ENCODE data around the gene FOXO4.
"Not testable (repeated sequence)": the region's sequence is repeated elsewhere in the genome, so short reads cannot be mapped to it uniquely, and the experiment has no call there.

The FOXO4 gene, protein sequence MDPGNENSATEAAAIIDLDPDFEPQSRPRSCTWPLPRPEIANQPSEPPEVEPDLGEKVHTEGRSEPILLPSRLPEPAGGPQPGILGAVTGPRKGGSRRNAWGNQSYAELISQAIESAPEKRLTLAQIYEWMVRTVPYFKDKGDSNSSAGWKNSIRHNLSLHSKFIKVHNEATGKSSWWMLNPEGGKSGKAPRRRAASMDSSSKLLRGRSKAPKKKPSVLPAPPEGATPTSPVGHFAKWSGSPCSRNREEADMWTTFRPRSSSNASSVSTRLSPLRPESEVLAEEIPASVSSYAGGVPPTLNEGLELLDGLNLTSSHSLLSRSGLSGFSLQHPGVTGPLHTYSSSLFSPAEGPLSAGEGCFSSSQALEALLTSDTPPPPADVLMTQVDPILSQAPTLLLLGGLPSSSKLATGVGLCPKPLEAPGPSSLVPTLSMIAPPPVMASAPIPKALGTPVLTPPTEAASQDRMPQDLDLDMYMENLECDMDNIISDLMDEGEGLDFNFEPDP

DNA sequence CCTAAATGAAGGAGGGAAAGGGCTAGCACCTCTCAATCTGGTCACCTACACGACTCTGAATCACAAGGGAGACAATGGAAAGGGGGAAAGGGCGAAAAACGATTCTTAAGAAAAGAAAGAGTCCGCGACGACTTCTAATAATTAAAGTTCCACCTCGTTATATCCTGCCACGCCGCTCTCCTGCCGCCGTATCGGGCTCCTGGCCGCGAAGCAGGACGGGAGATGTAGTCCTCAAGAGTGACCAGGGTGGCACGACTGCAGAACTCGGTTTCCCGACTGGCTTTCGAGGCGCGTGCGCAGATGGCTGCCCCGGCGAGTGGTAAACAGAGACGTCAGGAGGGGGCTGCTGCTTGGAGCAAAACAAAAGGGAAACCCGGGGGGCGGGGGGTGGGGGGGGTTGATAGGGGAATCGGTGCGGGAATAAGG is at the start of gene FOXO4:
TSS of gene FOXO4 (plus strand) at position 297 of the 426 bp plus-strand sequence. CDS start 678 bp downstream, outside the sequence.
- H3K27me3 Mint-ChIP-seq: no peaks in the 10 kb centered on the region
- peak within 1 kb of the TSS; percentile 92 to 97 for H3K4me3 Mint-ChIP-seq
- peak; percentile 93 for ATAC-seq
- peaks cover 42% of the 10 kb centered on the region for H3K4me1 Mint-ChIP-seq
- DNase-seq: peak; percentile 76 to 87
- peak within 1 kb of the TSS; percentile 89 to 97 for H3K27ac Mint-ChIP-seq
- H3K9me3 Mint-ChIP-seq: no peaks in the 10 kb centered on the region

DNA sequence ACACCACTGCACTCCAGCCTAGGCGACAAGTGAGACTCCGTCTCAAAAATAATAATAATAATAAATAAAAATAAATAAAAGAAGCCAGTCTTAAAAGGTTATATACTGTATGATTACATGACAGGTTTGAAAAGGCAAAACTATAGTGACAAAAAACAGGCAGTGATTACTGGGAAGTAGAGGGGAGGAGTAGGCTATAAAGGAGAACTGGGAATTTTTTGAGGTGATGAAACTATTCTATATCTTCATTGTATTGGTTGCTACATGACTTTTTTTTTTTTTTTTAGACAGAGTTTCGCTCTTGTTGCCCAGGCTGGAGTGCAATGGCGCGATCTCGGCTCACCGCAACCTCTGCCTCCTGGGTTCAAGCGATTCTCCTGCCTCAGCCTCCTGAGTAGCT is 47.8 kb upstream of the FOXO4 start:
- not testable (repeated sequence) for ATAC-seq, DNase-seq, H3K27me3 Mint-ChIP-seq, H3K4me1 Mint-ChIP-seq, H3K27ac Mint-ChIP-seq, H3K4me3 Mint-ChIP-seq, H3K9me3 Mint-ChIP-seq

DNA sequence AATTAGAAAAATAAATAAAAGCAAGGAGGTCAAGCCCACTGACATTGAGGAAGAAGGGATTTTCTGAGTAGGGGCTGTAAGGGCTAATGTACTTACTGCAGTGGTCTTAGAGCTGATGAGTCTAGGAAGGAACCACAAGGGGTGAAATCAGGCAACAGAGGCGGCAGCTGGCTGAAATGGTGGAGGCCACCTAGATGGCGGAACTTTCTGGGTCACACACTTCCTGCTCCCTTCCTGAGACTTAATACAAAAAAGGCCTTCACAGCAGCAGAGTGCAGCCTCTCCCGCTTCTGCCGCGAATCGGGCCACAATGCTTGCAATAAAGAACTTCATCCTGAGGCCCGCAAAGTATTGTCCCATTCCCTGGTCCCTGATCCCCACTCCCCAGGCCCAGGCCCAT is 42.9 kb upstream of the FOXO4 start:
- Mint-ChIP-seq H3K27ac (peak overlapping the region in 1 of 2 donors; percentile 78), H3K9me3 (no peaks in the 10 kb centered on the region), H3K27me3 (no peaks in the 10 kb centered on the region), H3K4me1 (peaks cover 6% of the 10 kb centered on the region), H3K4me3 (no peak overlapping the region)
- no peak for ATAC-seq
- no peak for DNase-seq

DNA sequence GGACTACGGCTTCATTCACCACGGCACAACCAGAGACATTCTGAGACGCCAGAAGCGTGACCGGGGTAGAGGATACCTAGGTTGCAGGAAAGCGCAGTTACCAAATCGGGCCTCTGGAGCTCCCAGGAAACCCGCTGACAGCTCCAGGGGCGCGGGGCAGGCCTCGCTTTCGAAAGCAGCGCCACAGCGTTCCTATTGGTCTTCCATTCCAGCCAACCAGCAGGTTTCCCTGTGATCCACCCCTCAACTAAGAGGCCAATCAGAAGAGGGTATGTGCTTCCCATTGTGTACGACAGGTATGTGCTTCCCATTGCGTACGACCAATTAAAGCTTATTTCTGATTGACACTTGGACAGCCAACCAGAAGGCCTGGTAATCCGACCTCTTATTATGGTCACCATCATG is 42.4 kb upstream of the FOXO4 start:
- Mint-ChIP-seq H3K9me3 (no peaks in the 10 kb centered on the region), H3K4me1 (peaks cover 11% of the 10 kb centered on the region), H3K4me3 (peak overlapping the region in 1 of 2 donors; percentile 37), H3K27me3 (no peaks in the 10 kb centered on the region), H3K27ac (no peak overlapping the region)
- ATAC-seq (no peak), DNase-seq (no peak)

DNA sequence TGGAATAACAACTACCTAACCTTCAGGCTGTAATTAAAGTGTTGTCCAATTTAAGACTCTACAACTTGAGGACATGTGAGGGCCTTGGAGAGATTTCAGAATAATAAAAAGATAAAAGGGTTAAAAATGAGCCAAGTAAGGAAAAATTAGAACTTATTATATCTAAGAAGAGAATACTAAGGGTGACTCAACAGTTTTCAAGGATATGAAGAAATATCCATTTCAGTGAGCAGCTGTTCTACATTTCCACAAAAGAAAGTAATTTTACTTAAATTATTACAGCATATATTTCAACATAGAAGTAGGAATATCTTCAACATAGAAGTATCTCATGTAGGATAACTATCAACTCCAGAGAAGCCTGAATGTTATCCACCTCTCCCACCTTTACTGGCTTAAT is 38.8 kb upstream of the FOXO4 start:
- ATAC-seq: no peak
- Mint-ChIP-seq H3K4me1 (peaks cover 40% of the 10 kb centered on the region), H3K27me3 (no peaks in the 10 kb centered on the region), H3K27ac (no peak overlapping the region), H3K9me3 (no peaks in the 10 kb centered on the region), H3K4me3 (no peak overlapping the region)
- no peak for DNase-seq

DNA sequence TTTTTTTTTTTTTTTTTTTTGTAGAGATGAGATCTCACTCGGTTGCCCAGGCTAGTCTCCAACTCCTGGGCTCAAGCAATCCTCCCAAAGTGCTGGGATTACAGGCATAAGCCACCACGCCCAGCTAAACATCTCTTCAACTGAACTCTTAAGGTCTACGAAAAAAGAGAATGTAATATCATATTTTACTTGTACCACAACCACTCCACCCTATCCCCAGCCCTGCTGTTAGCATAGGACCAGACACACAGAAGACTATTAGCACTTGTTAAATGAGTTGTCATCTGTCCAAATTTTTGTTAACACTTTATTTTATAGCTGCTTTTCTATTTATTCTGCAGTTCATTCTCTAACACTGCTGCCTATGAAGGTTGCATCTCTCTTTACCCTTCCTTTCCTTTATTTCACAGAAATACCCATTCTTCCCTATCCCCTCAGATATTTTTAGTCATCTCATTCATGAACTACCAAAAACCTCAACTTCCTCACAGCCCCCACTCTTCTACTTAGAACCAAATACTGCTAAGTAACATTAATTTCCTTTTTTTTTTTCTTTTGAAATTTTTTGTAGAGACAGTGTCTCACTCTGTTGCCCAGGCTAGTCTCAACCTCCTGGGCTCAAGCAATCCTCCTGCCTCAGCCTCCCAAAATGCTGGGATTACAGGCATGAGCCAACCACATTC is 37.7 kb upstream of the FOXO4 start:
- Mint-ChIP-seq H3K4me3 (peak overlapping the region in 1 of 2 donors; percentile 24), H3K27ac (peak overlapping the region in 1 of 2 donors; percentile 89), H3K9me3 (no peaks in the 10 kb centered on the region), H3K4me1 (peaks cover 40% of the 10 kb centered on the region), H3K27me3 (no peaks in the 10 kb centered on the region)
- ATAC-seq (no peak), DNase-seq (no peak)

DNA sequence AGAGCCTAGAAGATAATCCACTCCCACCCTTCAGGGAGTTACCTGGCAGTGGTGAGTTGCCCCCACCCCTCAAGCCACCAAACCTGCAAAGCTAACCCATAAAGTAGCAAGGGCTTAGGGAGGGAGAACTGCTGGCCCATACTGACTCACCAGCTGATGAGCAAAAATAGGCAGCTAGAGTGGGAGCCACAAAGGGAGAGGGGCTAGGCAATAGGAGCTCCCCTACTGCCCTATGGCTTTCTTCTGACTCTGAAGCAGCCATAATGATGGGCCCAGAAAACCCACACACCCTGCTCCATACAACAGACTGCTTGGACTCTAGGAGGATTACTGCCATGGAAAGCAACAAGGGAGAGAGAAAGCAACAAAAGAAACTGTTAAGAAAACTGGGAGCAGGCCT is 35.5 kb upstream of the FOXO4 start:
- DNase-seq (no peak), ATAC-seq (peak; percentile 67)
- Mint-ChIP-seq H3K4me3 (peak overlapping the region in 1 of 2 donors; percentile 26), H3K27me3 (no peaks in the 10 kb centered on the region), H3K9me3 (no peaks in the 10 kb centered on the region), H3K4me1 (peaks cover 50% of the 10 kb centered on the region), H3K27ac (no peak overlapping the region)

DNA sequence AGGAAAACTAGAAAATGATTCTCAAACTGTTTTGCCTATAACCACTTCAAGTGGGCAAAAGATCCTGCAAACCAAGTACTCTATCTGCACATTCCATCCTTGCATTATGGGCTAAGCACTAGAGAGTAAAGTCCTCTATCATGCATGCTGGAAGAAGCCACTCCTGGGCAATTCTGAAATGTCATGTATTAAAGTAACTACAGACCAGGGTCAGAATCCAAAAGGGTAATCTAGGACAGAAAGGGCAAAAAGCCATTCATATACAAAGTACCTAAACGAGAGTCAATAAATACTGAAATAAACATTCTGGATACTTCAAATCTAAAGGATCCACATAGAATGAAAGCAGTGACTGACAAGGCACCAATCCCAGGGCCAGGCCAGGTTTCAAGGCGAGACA is 28.6 kb upstream of the FOXO4 start:
- no peaks in the 10 kb centered on the region for H3K27me3 Mint-ChIP-seq
- peak overlapping the region; percentile 90 to 96 for H3K4me3 Mint-ChIP-seq
- ATAC-seq (no peak), DNase-seq (no peak)
- peaks cover 22% of the 10 kb centered on the region for H3K4me1 Mint-ChIP-seq
- no peaks in the 10 kb centered on the region for H3K9me3 Mint-ChIP-seq
- no peak overlapping the region for H3K27ac Mint-ChIP-seq

DNA sequence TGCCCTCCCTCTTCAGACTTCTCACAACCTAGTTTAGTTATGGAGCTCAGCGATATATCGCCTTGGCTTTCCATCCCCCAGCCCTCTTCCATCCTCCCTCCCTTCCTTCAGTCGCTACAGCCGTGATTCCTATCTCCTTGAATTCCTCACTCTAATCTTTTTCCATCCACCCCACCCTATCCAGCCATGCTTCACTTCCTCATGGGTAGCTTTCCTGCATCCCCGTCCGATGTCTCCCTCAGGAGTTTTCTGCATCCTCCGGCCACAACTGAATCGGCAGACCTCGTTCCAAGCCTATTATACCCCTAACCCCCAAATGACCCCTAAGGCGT is 28.0 kb upstream of the FOXO4 start:
- Mint-ChIP-seq H3K27ac (peak overlapping the region; percentile 96 to 98), H3K27me3 (no peaks in the 10 kb centered on the region), H3K4me1 (peaks cover 22% of the 10 kb centered on the region), H3K9me3 (no peaks in the 10 kb centered on the region), H3K4me3 (peak overlapping the region; percentile 90 to 96)
- DNase-seq (no peak), ATAC-seq (no peak)

DNA sequence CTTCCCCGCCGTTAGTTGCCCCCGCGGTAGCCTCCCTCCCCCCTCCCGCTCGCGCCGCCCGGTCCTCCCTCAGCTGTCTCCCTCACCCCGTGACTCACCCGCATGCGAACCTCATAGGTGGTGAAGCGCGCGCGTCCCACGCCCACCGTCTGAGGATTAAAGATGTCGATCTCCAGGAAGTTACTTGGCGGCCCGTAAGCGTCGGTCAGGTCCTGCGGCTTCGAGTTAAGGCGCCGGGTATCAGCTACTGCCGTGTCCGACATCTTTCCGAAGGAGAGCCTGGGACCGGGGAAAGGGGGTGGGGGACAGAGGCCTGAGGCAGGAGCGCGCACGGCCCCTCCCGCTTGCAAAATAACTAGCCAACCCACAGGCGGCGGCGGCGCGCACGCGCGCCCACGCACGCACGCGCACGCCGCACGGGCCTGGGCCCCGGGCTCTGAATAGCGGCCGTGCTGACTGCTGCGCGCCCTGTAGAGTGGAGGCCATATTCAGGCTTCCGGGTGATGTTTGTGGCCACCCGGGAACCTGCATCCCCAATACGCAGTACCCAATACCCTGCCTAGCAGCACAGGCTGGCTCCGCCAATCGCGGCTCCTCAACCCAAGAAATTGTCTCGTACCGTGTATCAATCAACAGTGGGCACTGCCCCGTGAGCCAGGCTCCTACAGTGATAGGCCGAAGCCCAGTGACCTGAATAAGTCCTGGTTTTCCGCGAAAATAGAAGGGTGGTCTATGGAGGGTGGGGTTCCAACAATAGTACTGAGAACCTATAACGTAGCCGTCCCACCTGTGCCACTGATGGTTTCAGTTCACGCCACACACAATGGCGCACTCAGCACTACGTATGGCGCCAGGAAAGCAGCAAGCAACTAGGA is 27.4 kb upstream of the FOXO4 start, which contains the start of gene SNX12:
TSS of gene SNX12 (minus strand) at position 291 of the 875 bp plus-strand sequence. CDS start at position 263, 28 bp downstream.
- Mint-ChIP-seq H3K4me3 (peak within 1 kb of the TSS; percentile 90 to 96), H3K27ac (peak within 1 kb of the TSS; percentile 96 to 98)

DNA sequence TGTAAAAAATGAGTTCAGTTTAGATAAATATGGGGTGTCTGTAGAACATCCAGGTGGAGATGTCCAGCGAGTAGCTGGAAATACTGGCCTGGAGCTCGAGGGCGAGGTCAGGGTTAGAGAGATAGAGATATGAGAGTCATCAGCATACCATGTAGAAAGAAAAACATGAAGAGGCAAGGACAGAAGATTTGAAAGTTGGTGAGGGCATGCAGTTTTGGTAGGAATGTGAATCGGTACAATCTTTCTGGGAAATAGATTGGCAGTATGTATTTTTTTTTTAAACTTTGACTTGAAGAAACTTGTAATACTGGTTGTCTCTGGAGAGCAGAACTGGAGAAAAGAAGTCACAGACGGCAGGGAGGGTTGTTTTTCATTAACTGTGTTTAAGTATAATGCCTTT is 25.1 kb upstream of the FOXO4 start:
- Mint-ChIP-seq H3K27ac (no peak overlapping the region), H3K4me1 (peaks cover 12% of the 10 kb centered on the region), H3K9me3 (no peaks in the 10 kb centered on the region), H3K4me3 (no peak overlapping the region), H3K27me3 (no peaks in the 10 kb centered on the region)
- ATAC-seq: no peak
- no peak for DNase-seq

More for the DNA sequence above, 27.4 kb upstream of the FOXO4 start, which contains the start of gene SNX12:
- H3K4me1 Mint-ChIP-seq: peaks cover 22% of the 10 kb centered on the region
- H3K27me3 Mint-ChIP-seq: no peaks in the 10 kb centered on the region
- no peaks in the 10 kb centered on the region for H3K9me3 Mint-ChIP-seq
- peak; percentile 97 for ATAC-seq
- DNase-seq: peak; percentile 88 to 92

DNA sequence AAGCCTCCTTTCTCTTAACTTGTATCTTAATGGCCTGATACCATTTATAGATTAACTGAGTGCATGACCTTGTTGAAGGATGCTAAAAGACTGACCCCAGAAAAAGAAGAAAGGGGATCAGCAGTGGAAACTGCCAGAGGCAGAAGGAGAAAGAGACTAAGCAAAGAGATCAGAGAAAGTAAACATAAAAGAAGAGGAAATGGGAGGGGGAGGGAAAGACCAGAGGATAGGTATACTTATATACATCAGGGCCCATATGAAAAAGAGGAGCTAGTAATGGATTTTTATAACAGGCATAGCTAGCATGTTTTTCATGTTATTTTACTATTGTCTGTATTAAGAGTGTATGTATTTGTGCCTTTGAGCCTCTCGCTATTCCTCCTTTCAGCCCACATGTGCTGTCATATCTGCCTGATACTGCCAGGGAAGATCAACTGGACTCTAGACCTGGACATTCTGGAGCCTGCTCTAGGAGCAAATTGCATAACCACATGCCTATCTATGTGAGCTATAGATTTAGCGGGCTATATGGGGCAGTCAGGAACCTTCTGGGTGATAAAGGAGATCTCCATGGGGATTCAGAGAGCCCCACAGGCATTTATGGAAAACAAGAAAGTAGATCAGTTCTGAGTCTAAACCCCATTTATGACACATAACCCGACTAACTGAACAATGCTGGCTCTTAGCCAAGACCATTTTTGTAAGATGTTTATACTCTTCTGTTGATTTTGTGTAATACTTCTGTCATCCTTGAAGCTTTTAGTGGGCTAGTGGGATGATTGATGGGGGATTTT is 14.1 kb upstream of the FOXO4 start:
- ATAC-seq: no peak
- Mint-ChIP-seq H3K27ac (no peak overlapping the region), H3K4me1 (peaks cover 7% of the 10 kb centered on the region), H3K4me3 (no peak overlapping the region), H3K9me3 (no peaks in the 10 kb centered on the region), H3K27me3 (no peaks in the 10 kb centered on the region)
- no peak for DNase-seq

DNA sequence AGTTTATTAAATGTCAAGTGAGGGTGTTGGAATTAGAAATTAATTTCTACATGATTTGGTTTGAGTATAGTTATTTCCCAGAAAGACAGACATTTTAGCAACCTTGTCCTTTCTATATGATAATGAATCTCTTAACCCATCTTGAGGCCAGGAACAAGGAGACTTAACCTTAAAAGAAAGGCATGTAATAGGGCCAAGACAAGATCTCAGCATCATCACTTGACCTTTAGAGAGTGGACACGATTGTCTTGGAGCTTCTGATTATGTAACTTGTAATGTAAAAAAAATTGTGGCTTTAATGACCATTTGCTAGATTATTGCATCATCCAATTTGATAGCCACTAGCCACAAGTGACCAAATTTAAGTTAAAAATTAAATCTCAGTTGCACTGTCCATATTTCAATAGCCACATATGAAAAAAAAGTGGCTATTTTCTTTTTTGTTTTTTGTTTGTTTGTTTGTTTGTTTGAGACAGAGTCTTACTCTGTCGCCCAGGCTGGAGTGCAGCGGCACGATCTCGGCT is 13.5 kb upstream of the FOXO4 start:
- peaks cover 7% of the 10 kb centered on the region for H3K4me1 Mint-ChIP-seq
- no peaks in the 10 kb centered on the region for H3K9me3 Mint-ChIP-seq
- no peaks in the 10 kb centered on the region for H3K27me3 Mint-ChIP-seq
- H3K27ac Mint-ChIP-seq: no peak overlapping the region
- no peak overlapping the region for H3K4me3 Mint-ChIP-seq
- ATAC-seq: no peak
- DNase-seq: no peak

DNA sequence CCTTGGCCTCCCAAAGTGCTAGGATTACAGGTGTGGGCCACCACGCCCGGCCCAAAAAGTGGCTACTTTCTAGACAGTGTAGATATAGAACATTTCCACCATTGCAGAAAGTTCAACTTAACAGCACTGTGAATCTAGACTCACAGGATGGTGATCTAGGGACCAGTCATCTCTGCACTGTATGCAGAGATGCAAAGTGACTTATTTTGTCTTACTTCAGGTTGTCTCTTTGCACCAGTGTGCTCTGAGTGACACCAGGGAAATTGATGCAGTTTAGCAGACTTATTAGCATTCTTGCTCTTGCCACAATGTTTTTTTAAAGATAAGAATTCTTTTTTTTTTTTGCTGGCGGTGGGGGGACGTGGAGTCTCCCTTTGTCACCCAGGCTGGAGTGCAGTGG is 12.8 kb upstream of the FOXO4 start:
- Mint-ChIP-seq H3K27me3 (no peaks in the 10 kb centered on the region), H3K4me1 (peaks cover 7% of the 10 kb centered on the region)
- no peak for ATAC-seq

More for the DNA sequence above, 12.8 kb upstream of the FOXO4 start:
- Mint-ChIP-seq H3K9me3 (no peaks in the 10 kb centered on the region), H3K27ac (no peak overlapping the region), H3K4me3 (no peak overlapping the region)
- no peak for DNase-seq
